Stomach (tissue), 9 donors: ENCODE data around the gene LDB2. TPM values are rescaled to one million over a fixed set of nuclear protein-coding genes. Genes with fewer than 3 reads are reported as not detected.

Experiments
- DNase-seq, 2 donors: peaks; one replicate each; pipeline versions ENCODE4 v3.0.0 to v3.0.0-alpha.2; 2013 to 2019
- H3K27ac ChIP-seq, 5 donors: fragments of 200-600 bp in 4 of 5; sonication (generic) in 4 of 5; one replicate each; pipeline ENCODE4 v1.5.1; 2013 to 2019; ENCODE audit warnings: mild to moderate bottlenecking in 1 of 5, moderate library complexity in 1 of 5
- H3K27me3 ChIP-seq, 3 donors: fragments of 200-600 bp; sonication (generic); one replicate each; pipeline ENCODE4 v1.5.1; 2017 to 2019; ENCODE audit warnings: mixed run types in 1 of 3
- H3K36me3 ChIP-seq, 4 donors: fragments of 200-600 bp; sonication (generic); 1 replicate in 3 of 4; 2 replicates in 1 of 4; pipeline ENCODE4 v1.5.1; 2016 to 2019
- H3K4me1 ChIP-seq, 4 donors: fragments of 200-600 bp; sonication (generic); one replicate each; pipeline ENCODE4 v1.5.1; 2016 to 2019
- H3K4me3 ChIP-seq, 4 donors: fragments of 200-600 bp; sonication (generic) in 3 of 4; one replicate each; pipeline ENCODE4 v1.5.1; 2016 to 2019; ENCODE audit warnings: mild to moderate bottlenecking in 1 of 4
- H3K9me3 ChIP-seq, 4 donors: fragments of 200-600 bp; sonication (generic); one replicate each; pipeline ENCODE4 v1.5.1; 2016 to 2019
- EP300 ChIP-seq: sonication (generic); formaldehyde crosslinking; IDR thresholded peaks from one replicate; pipeline ENCODE4 v1.6.1; 2017; ENCODE audit warnings: antibody characterized with exemption
- POLR2A ChIP-seq, 4 donors: fragments of 450-650 bp; IDR thresholded peaks; one replicate each; pipeline ENCODE4 v1.6.1; 2016; ENCODE audit warnings: antibody characterized with exemption in 4 of 4, control low read depth in 2 of 4, mild to moderate bottlenecking in 1 of 4, moderate library complexity in 1 of 4
- POLR2AphosphoS5 ChIP-seq, 3 donors: sonication (generic); formaldehyde crosslinking; IDR thresholded peaks; one replicate each; pipeline ENCODE4 v1.6.1; 2016; ENCODE audit warnings: antibody characterized with exemption in 3 of 3
- WGBS, 5 donors: extraction: QIAGEN DNeasy Blood & Tissue Kit in 3 of 5; methylation state at CpG; one replicate each; pipeline versions ENCODE4 v1.1.5 to v1.1.7; 2013 to 2018; 5-methylcytosine and 5-hydroxymethylcytosine counted together
- intact Hi-C: fragments of 100-400 bp; cut with DNase I; formaldehyde crosslinking; loops from one replicate; pipeline ENCODE4 v1.15.1; 2023; ENCODE audit warnings: low total_unique reads
- polyA plus RNA-seq, 3 donors: library from polyadenylated mRNA; stranded (reverse); fragments of 200-250 nt; gene quantifications; one replicate each; pipeline ENCODE4 v1.2.3, GENCODE V29; 2013
- total RNA-seq, 5 donors: library from RNA; depleted of rRNA; stranded (reverse); fragments of >200 nt; gene quantifications; one replicate each; pipeline versions ENCODE4 v1.1.0 to v1.2.3, GENCODE V29; 2014 to 2016
- TF ChIP-seq, protein P1 (sequence below), 7 experiments: fragments of 450-650 bp in 4 of 7; fragments of 200-600 bp in 3 of 7; sonication (generic) in 3 of 7; IDR thresholded peaks; one replicate each; pipeline ENCODE4 v1.5.1; 2016 to 2019; ENCODE audit warnings: antibody characterized with exemption in 7 of 7, control low read depth in 2 of 7, mild to moderate bottlenecking in 1 of 7
- donor health status: healthy with polysubstance abuse.
- donor health status: Bipolar disorder and iron deficiency.
- donor health status: healthy.

The LDB2 gene
- total and polyA plus RNA-seq, 8 donors: 6.2 to 63.3 (median 12.8) TPM

DNA sequence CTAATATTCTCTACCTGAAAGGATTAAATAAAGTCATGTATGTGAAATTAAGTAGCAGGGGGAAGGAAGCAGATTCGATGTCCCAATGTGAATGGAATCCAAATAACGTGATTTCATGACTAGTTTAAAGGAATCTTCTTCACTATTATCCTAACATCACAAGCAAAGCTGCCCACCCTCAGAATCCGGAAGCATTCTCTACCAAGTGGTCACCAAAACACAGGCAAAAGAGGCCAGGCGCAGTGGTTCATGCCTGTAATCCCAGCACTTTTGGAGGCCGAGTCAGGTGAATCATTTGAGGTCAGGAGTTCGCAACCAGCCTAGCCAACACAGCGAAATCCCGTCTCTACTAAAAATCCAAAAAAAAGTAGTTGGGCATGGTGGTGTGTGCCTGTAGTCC lies 212.9 kb downstream of the LDB2 start:
- TF ChIP-seq, protein P1, sequence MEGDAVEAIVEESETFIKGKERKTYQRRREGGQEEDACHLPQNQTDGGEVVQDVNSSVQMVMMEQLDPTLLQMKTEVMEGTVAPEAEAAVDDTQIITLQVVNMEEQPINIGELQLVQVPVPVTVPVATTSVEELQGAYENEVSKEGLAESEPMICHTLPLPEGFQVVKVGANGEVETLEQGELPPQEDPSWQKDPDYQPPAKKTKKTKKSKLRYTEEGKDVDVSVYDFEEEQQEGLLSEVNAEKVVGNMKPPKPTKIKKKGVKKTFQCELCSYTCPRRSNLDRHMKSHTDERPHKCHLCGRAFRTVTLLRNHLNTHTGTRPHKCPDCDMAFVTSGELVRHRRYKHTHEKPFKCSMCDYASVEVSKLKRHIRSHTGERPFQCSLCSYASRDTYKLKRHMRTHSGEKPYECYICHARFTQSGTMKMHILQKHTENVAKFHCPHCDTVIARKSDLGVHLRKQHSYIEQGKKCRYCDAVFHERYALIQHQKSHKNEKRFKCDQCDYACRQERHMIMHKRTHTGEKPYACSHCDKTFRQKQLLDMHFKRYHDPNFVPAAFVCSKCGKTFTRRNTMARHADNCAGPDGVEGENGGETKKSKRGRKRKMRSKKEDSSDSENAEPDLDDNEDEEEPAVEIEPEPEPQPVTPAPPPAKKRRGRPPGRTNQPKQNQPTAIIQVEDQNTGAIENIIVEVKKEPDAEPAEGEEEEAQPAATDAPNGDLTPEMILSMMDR (IDR thresholded peaks at IDR 0.05): no peak
- no peak for TF ChIP-seq EP300
- no peak for TF ChIP-seq POLR2AphosphoS5 (IDR thresholded peaks at IDR 0.05)
- no peak overlapping the region for H3K4me3 ChIP-seq
- H3K9me3 ChIP-seq: no peaks in the 10 kb centered on the region
- intact Hi-C loops: no loop called here
- no peaks in the 10 kb centered on the region for H3K27me3 ChIP-seq
- peaks cover 0 to 13% (median 6%) of the 10 kb centered on the region in 4 donors for H3K4me1 ChIP-seq
- DNase-seq: no peak
- WGBS, 5 donors: 87 to 95% (median 89%) methylated on average over 8 of the region's 8 CpGs
- H3K27ac ChIP-seq: no peak overlapping the region
- no peaks in the 10 kb centered on the region for H3K36me3 ChIP-seq

DNA sequence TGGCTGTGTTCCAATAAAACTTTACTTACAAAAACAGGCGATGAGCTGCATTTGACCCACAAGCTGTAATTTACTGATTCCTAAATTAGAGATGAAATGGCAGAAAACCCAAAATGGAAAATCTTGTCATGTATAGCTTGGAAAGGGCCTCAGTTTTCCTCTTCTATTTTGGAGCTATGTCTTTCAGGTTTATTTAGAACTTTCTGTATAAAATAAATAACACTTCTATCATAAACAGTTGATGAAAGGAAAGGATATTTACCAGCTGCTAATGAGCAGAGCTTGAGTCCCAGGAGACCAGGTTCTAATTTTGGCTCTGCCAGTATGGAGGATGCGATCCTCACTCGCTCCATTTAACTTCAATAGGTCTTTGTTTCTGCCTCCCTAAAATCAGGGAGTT lies 213.5 kb downstream of the LDB2 start:
- peak overlapping the region in 1 of 5 donors; percentile 24 for H3K27ac ChIP-seq
- H3K4me1 ChIP-seq: peaks cover 0 to 13% (median 6%) of the 10 kb centered on the region in 4 donors
- no peaks in the 10 kb centered on the region for H3K9me3 ChIP-seq
- no peak for TF ChIP-seq POLR2AphosphoS5 (IDR thresholded peaks at IDR 0.05)
- no peak for TF ChIP-seq EP300
- no peak for TF ChIP-seq POLR2A (IDR thresholded peaks at IDR 0.05)
- TF ChIP-seq, protein P1 (IDR thresholded peaks at IDR 0.05): no peak
- no peak for DNase-seq
- no peaks in the 10 kb centered on the region for H3K27me3 ChIP-seq
- intact Hi-C loops: no loop called here
- no peaks in the 10 kb centered on the region for H3K36me3 ChIP-seq
- 77 to 87% (median 82%) methylated on average over 3 of the region's 3 CpGs for WGBS, 5 donors
- no peak overlapping the region for H3K4me3 ChIP-seq

- Histone ChIP-seq H3K27ac (no peak overlapping the region), H3K4me3 (no peak overlapping the region), H3K27me3 (no peaks in the 10 kb centered on the region), H3K4me1 (peaks cover 0 to 13% (median 6%) of the 10 kb centered on the region in 4 donors), H3K9me3 (no peaks in the 10 kb centered on the region), H3K36me3 (no peaks in the 10 kb centered on the region)
- WGBS, 5 donors: 36 to 44% (median 38%) methylated on average over 6 of the region's 6 CpGs
- TF ChIP-seq EP300 (no peak), POLR2AphosphoS5 (IDR thresholded peaks at IDR 0.05) (no peak), POLR2A (IDR thresholded peaks at IDR 0.05) (no peak)
- TF ChIP-seq, protein P1 (IDR thresholded peaks at IDR 0.05): no peak
- intact Hi-C loops: no loop called here
- peak in 1 of 2 donors; percentile 64 for DNase-seq
These were observed 214.3 kb downstream of the LDB2 start for GRCh38 chr4:16684097-16684496.

DNA sequence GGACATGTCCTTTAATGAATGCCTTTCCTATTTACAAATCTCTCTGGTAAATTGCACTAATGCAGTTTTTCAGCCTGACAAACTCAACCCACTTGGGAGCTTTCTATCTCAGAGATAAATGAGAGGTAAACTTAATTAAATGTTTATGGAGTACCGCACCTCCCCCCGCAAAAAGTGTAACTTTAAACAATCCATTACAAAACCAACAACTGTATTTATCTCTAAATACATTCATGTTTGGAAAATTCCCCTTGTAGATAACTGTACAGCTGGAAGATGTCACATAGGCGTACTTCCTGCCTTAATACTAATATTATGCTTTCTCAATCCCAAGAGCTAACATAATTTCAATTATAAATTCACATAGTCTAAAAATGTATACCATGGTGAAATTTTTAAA lies 215.5 kb downstream of the LDB2 start:
- Histone ChIP-seq H3K27me3 (no peaks in the 10 kb centered on the region), H3K27ac (no peak overlapping the region), H3K9me3 (no peaks in the 10 kb centered on the region), H3K4me3 (no peak overlapping the region), H3K4me1 (peaks cover 0 to 13% (median 6%) of the 10 kb centered on the region in 4 donors), H3K36me3 (no peaks in the 10 kb centered on the region)
- TF ChIP-seq, protein P1 (IDR thresholded peaks at IDR 0.05): no peak
- TF ChIP-seq POLR2A (IDR thresholded peaks at IDR 0.05) (no peak), POLR2AphosphoS5 (IDR thresholded peaks at IDR 0.05) (no peak), EP300 (no peak)
- intact Hi-C loops: no loop called here
- 72 to 82% (median 80%) methylated on average over 3 of the region's 3 CpGs for WGBS, 5 donors
- peak in 1 of 2 donors; percentile 58 for DNase-seq
